Mucosa of rectum (tissue), 2 donors: Measurements from ENCODE around the gene SLC35E2B.
"Not testable (repeated sequence)": the region's sequence is repeated elsewhere in the genome, so short reads cannot be mapped to it uniquely, and the experiment has no call there.

Experiments
- H3K27ac ChIP-seq, 2 donors: one replicate each; pipeline ENCODE4 v1.7.0; 2013; ENCODE audit warnings: inconsistent platforms in 2 of 2, low read depth in 2 of 2, low read length in 2 of 2
- H3K27me3 ChIP-seq, 2 donors: one replicate each; pipeline ENCODE4 v1.7.0; 2013; ENCODE audit warnings: low read length in 2 of 2; ENCODE audit not compliant: control insufficient read depth in 2 of 2, insufficient read depth in 2 of 2
- H3K36me3 ChIP-seq, 2 donors: one replicate each; pipeline ENCODE4 v1.7.0; 2013; ENCODE audit warnings: low read length in 2 of 2; ENCODE audit not compliant: control insufficient read depth in 2 of 2, insufficient read depth in 2 of 2
- H3K4me1 ChIP-seq, 2 donors: one replicate each; pipeline ENCODE4 v1.7.0; 2013; ENCODE audit warnings: low read length in 2 of 2, mild to moderate bottlenecking in 1 of 2; ENCODE audit not compliant: control insufficient read depth in 2 of 2, insufficient read depth in 2 of 2
- H3K4me3 ChIP-seq, 2 donors: one replicate each; pipeline ENCODE4 v1.7.0; 2013; ENCODE audit warnings: low read length in 2 of 2
- H3K9ac ChIP-seq, 2 donors: one replicate each; pipeline ENCODE4 v1.7.0; 2013; ENCODE audit warnings: low read length in 2 of 2, low read depth in 1 of 2, mild to moderate bottlenecking in 1 of 2
- H3K9me3 ChIP-seq, 2 donors: one replicate each; pipeline ENCODE4 v1.7.0; 2013; ENCODE audit warnings: low read length in 2 of 2; ENCODE audit not compliant: control insufficient read depth in 2 of 2
- donor health status: healthy.
- donor health status: Normal muscosa, but diverticular disease.

SLC35E2B gene

DNA sequence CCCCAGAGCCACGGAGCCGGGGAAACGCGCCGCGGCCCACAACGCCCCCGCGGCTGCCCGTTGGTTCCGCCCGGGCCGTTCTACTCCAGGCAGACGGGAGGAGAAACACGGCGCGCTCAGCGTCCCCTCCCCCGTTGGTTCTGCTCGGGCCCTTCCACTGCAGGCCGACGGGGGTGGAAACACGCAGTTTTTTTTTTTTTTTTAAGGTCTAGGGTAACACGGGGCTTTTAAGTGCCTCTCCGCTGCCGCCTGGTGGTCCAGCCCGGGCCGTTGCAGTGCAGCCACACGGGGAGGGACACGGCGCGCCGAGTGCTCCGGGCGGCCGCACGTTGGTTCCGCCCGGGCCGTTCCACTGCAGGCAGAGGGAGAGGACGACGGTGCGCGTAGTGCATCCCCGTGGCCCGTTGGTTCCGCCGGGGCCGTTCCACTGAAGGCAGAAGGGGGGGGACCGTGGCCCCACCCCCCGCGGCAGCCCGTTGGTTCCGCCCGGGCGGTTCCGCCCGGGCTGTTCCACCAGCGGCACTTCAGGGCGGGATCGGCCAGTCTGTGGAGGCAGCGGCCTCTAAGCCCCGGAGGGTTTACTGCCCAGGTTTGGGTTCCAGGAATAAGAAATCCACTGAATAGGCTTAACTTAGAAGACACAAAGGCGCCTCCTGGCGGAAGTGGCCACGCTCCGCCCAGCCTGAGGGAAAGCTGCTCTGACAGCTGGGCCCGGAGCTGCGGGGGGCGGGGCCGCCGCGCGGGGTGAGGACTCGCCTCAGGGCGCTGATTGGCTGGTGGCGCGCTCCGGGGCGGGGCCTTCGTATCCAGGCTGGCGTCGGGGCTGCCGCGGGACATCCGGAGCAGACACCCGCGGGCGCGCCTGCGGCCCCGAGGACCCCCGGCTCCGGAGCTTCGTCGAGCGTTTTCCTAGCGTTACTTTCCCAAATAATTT, at the start of gene SLC35E2B:
Gene SLC35E2B (minus strand): TSS at position 82 of the 934 bp plus-strand sequence. CDS start 16,096 bp downstream, outside the sequence.
- peak within 1 kb of the TSS in 1 of 2 donors; percentile 56 for H3K9ac ChIP-seq
- H3K27ac ChIP-seq = peak within 1 kb of the TSS; percentile 79 to 81
- not testable (repeated sequence) for H3K36me3 ChIP-seq, H3K4me1 ChIP-seq, H3K27me3 ChIP-seq, H3K9me3 ChIP-seq
- peak within 1 kb of the TSS; percentile 44 to 61 for H3K4me3 ChIP-seq

GRCh38 chr1:1741013-1741412, 48.4 kb upstream of the SLC35E2B start:
- not testable (repeated sequence) for H3K27ac ChIP-seq

DNA sequence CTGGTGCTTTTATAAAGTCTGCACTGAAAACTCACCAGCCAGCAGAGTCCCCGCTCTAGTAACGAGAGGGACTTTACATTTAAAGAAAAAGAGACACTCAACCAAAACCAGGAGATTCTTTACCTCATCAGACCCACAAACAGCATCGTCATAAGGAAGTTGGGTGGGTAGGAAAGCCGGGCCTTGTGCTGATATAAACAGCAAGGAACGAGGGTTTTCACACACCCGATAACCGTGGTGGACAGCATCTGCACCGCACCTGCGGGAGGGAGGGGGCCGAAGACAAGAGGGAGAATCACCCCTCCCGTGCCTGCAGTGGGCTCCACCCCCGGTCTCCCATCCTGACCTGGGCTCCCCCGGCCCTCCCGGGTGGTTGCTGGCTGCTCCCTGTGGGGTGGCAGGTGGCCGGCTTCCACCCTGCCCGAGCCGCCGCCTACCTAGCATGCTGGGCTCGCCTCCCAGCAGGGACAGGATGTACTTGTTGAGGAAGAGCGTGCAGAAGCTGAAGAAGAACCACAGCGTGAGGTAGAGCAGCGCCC, 46.3 kb upstream of the SLC35E2B start:
- H3K4me3 ChIP-seq, H3K9ac ChIP-seq, H3K36me3 ChIP-seq, H3K9me3 ChIP-seq, H3K27ac ChIP-seq, H3K4me1 ChIP-seq, H3K27me3 ChIP-seq: not testable (repeated sequence)

More at GRCh38 chr1:1741013-1741412, 48.4 kb upstream of the SLC35E2B start:
- not testable (repeated sequence) for H3K36me3 ChIP-seq, H3K9ac ChIP-seq, H3K27me3 ChIP-seq, H3K4me1 ChIP-seq, H3K4me3 ChIP-seq, H3K9me3 ChIP-seq

- H3K9me3 ChIP-seq, H3K4me3 ChIP-seq, H3K36me3 ChIP-seq, H3K9ac ChIP-seq, H3K27ac ChIP-seq, H3K4me1 ChIP-seq, H3K27me3 ChIP-seq: not testable (repeated sequence)
These were observed 45.3 kb upstream of the SLC35E2B start for GRCh38 chr1:1737675-1738590.

- Histone ChIP-seq H3K9ac (no peak overlapping the region), H3K36me3 (peaks cover 8 to 24% of the 10 kb centered on the region in 2 donors), H3K9me3 (no peaks in the 10 kb centered on the region), H3K4me1 (no peaks in the 10 kb centered on the region), H3K27me3 (no peaks in the 10 kb centered on the region), H3K4me3 (no peak overlapping the region), H3K27ac (no peak overlapping the region)
These were observed 39.8 kb upstream of the SLC35E2B start for GRCh38 chr1:1732381-1732780.

DNA sequence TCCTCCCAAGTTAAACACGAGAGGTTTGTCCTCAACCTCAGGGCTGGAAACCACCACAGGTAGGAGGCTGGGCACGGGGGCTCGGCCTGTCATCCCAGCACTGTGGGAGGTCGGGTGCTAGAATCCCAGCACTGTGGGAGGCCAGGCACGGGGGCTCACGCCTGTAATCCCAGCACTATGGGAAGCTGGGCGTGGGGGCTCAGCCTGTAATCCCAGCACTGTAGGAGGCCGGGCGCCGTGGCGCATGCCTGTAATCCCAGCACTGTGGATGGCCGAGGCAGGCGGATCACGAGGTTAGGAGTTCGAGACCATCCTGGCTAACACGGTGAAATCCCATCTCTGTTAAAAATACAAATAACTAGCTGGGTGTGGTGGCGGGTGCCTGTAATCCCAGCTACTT, 38.3 kb upstream of the SLC35E2B start:
- H3K4me3 ChIP-seq = no peak overlapping the region
- H3K27me3 ChIP-seq = no peaks in the 10 kb centered on the region
- H3K4me1 ChIP-seq = no peaks in the 10 kb centered on the region
- H3K36me3 ChIP-seq = peaks cover 8 to 24% of the 10 kb centered on the region in 2 donors
- H3K27ac ChIP-seq = no peak overlapping the region
- H3K9ac ChIP-seq = no peak overlapping the region
- no peaks in the 10 kb centered on the region for H3K9me3 ChIP-seq

GRCh38 chr1:1730230-1730629, 37.6 kb upstream of the SLC35E2B start:
- H3K4me1 ChIP-seq, H3K9ac ChIP-seq, H3K4me3 ChIP-seq, H3K9me3 ChIP-seq, H3K27ac ChIP-seq, H3K27me3 ChIP-seq: not testable (repeated sequence)
- peaks cover 8 to 24% of the 10 kb centered on the region in 2 donors for H3K36me3 ChIP-seq

DNA sequence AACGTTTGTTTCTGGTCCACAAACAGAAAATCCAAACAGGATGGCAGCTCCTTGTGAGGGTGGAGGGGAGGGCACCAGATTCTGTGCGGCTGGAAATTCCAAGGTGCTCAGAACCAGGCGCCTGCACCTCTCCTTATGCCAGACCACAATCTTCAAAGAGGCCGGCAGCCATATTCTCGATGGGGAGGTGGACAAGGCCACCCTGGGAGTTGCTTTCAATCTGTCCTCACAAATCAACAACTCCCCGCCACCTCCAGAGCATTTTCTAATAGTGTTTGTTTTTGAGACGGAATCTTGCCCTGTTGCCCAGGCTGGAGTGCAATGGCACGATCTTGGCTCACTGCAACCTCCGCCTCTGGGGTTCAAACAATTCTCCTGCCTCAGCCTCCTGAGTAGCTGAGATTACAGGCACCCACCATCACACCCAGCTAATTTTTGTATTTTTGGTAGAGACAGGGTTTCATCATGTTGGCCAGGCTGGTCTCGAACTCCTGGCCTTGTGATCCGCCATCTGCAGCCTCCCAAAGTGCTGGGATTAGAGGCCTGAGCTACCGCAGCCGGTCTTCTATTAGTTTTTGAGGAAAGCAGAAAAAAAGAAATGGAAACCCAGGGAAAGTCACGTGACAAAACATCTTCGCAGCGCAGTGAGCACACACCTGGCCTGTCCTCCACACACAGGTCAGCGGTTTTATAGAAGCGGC, 36.7 kb upstream of the SLC35E2B start:
- H3K27me3 ChIP-seq, H3K4me3 ChIP-seq, H3K9ac ChIP-seq, H3K4me1 ChIP-seq, H3K9me3 ChIP-seq: not testable (repeated sequence)
- H3K36me3 ChIP-seq = peaks cover 8 to 20% of the 10 kb centered on the region in 2 donors
- peak overlapping the region; percentile 48 to 72 for H3K27ac ChIP-seq

GRCh38 chr1:1728308-1729005, 35.9 kb upstream of the SLC35E2B start:
- not testable (repeated sequence) for H3K4me3 ChIP-seq, H3K9ac ChIP-seq, H3K27me3 ChIP-seq, H3K4me1 ChIP-seq, H3K9me3 ChIP-seq
- peak overlapping the region; percentile 48 to 72 for H3K27ac ChIP-seq
- peaks cover 8 to 18% of the 10 kb centered on the region in 2 donors for H3K36me3 ChIP-seq
